Neural cell (in vitro differentiated cells): ENCODE data around the gene PPFIBP2. TPM values are rescaled to one million over a fixed set of nuclear protein-coding genes. Genes with fewer than 3 reads are reported as not detected.

Experiments
- H2AFZ ChIP-seq: fragments of 200-600, 300-800 bp; sonication (generic), shearing (Covaris generic); 2 replicates; pipeline ENCODE4 v1.6.0; 2014; ENCODE audit warnings: low read depth, mild to moderate bottlenecking, antibody characterized with exemption, low read length, moderate library complexity
- H3F3A ChIP-seq: fragments of 200-600 bp; shearing (Covaris generic); 2 replicates; pipeline ENCODE4 v1.6.1; 2016; ENCODE audit warnings: mild to moderate bottlenecking, moderate library complexity, mixed read lengths, antibody characterized with exemption, low read length; ENCODE audit not compliant: insufficient read depth, poor library complexity, severe bottlenecking
- H3K27ac ChIP-seq: fragments of 200-600, 300-800 bp; sonication (generic), shearing (Covaris generic); 2 replicates; pipeline ENCODE4 v1.5.1; 2014; ENCODE audit warnings: mild to moderate bottlenecking, low read length, moderate library complexity
- H3K27me3 ChIP-seq: fragments of 300-800, 200-600 bp; sonication (generic), shearing (Covaris generic); 2 replicates; pipeline ENCODE4 v1.6.0; 2014; ENCODE audit warnings: mild to moderate bottlenecking, low read depth, low read length, moderate library complexity; ENCODE audit not compliant: insufficient read depth
- H3K36me3 ChIP-seq: fragments of 300-800, 200-600 bp; sonication (generic), shearing (Covaris generic); 2 replicates; pipeline ENCODE4 v1.5.1; 2014; ENCODE audit warnings: mild to moderate bottlenecking, antibody characterized with exemption, low read length, moderate library complexity; ENCODE audit not compliant: insufficient read depth
- H3K4me2 ChIP-seq: fragments of 300-800, 200-600 bp; sonication (generic), shearing (Covaris generic); 2 replicates; pipeline ENCODE4 v1.6.0; 2014; ENCODE audit warnings: mild to moderate bottlenecking, low read length
- H3K4me3 ChIP-seq: fragments of 300-800, 200-600 bp; sonication (generic), shearing (Covaris generic); 2 replicates; pipeline ENCODE4 v1.5.1; 2014; ENCODE audit warnings: mild to moderate bottlenecking, low read length, moderate library complexity
- H3K79me2 ChIP-seq: fragments of 200-600 bp; shearing (Covaris generic); replicated peaks from 2 replicates; pipeline ENCODE4 v1.6.0; 2014; ENCODE audit warnings: mild to moderate bottlenecking, low read length, moderate library complexity; ENCODE audit not compliant: insufficient read depth
- H3K9ac ChIP-seq: fragments of 300-800, 200-600 bp; sonication (generic), shearing (Covaris generic); 2 replicates; pipeline ENCODE4 v1.6.1; 2016; ENCODE audit warnings: mild to moderate bottlenecking, low read length, mixed read lengths
- H3K9me2 ChIP-seq: fragments of 200-600 bp; shearing (Covaris generic); 2 replicates; pipeline ENCODE4 v1.6.1; 2016; ENCODE audit warnings: mild to moderate bottlenecking, low read length, mixed read lengths; ENCODE audit not compliant: insufficient read depth
- H3K9me3 ChIP-seq: fragments of 200-600, 300-800 bp; sonication (generic), shearing (Covaris generic); 2 replicates; pipeline ENCODE4 v1.6.1; 2016; ENCODE audit warnings: mild to moderate bottlenecking, mixed run types, low read length, moderate library complexity, mixed read lengths
- H4K20me1 ChIP-seq: fragments of 200-600 bp; shearing (Covaris generic); 2 replicates; pipeline ENCODE4 v1.6.1; 2016; ENCODE audit warnings: mild to moderate bottlenecking, mixed run types; ENCODE audit not compliant: insufficient read depth
- CTCF ChIP-seq: fragments of 450-650 bp; IDR thresholded peaks from 2 replicates; pipeline ENCODE4 v1.5.1; 2014; ENCODE audit warnings: antibody characterized with exemption, mild to moderate bottlenecking, moderate library complexity; ENCODE audit not compliant: poor library complexity, severe bottlenecking
- EP300 ChIP-seq: fragments of 450-650 bp; conservative IDR thresholded peaks from 2 replicates; pipeline ENCODE4 v1.6.1; 2014; ENCODE audit warnings: antibody characterized with exemption, mild to moderate bottlenecking, moderate library complexity; ENCODE audit not compliant: poor library complexity, severe bottlenecking
- EZH2 ChIP-seq: fragments of 200-600, 300-800 bp; shearing (Covaris generic), sonication (generic); IDR thresholded peaks from 2 replicates; pipeline ENCODE4 v1.6.1; 2014; ENCODE audit warnings: antibody characterized with exemption, low read length, borderline replicate concordance, mild to moderate bottlenecking; ENCODE audit not compliant: insufficient read depth, poor library complexity, severe bottlenecking
- MXI1 ChIP-seq: fragments of 450-650 bp; conservative IDR thresholded peaks from 2 replicates; pipeline ENCODE4 v1.6.1; 2014; ENCODE audit warnings: antibody characterized with exemption, mild to moderate bottlenecking; ENCODE audit not compliant: poor library complexity, severe bottlenecking
- POLR2AphosphoS5 ChIP-seq: IDR thresholded peaks from 2 replicates; pipeline ENCODE4 v1.6.1; 2012
- RAD21 ChIP-seq: fragments of 450-650 bp; conservative IDR thresholded peaks from 2 replicates; pipeline ENCODE4 v1.6.1; 2014; ENCODE audit warnings: antibody characterized with exemption, mild to moderate bottlenecking, moderate library complexity
- REST ChIP-seq: IDR thresholded peaks from 2 replicates; pipeline ENCODE4 v1.6.1; 2012; ENCODE audit warnings: borderline replicate concordance
- SMC3 ChIP-seq: fragments of 450-650 bp; conservative IDR thresholded peaks from 2 replicates; pipeline ENCODE4 v1.6.1; 2014; ENCODE audit warnings: antibody characterized with exemption, mild to moderate bottlenecking, moderate library complexity; ENCODE audit not compliant: poor library complexity
- TAF1 ChIP-seq: IDR thresholded peaks from 2 replicates; pipeline ENCODE4 v1.6.1; 2012; ENCODE audit warnings: low read depth
- polyA plus RNA-seq: library from polyadenylated mRNA; depleted of rRNA; stranded (reverse); fragments of >200 nt; gene quantifications from 2 replicates; pipeline ENCODE4 v1.2.3, GENCODE V29; 2014

The PPFIBP2 gene
- polyA plus RNA-seq, 1 donor from 2014 or later, result not detected

- H3K9me2 ChIP-seq, result no peaks in the 10 kb centered on the region
- H2AFZ ChIP-seq, result no peak overlapping the region
- H3K79me2 ChIP-seq, result no peaks in the 10 kb centered on the region
- H4K20me1 ChIP-seq, result no peaks in the 10 kb centered on the region
- H3K4me2 ChIP-seq, result no peak overlapping the region
- no peak overlapping the region for H3K4me3 ChIP-seq
- no peak overlapping the region for H3K27ac ChIP-seq
- no peaks in the 10 kb centered on the region for H3K36me3 ChIP-seq
- H3K27me3 ChIP-seq, result no peaks in the 10 kb centered on the region
- H3F3A ChIP-seq, result no peaks in the 10 kb centered on the region
- H3K9ac ChIP-seq, result no peak overlapping the region
- no peak for TF ChIP-seq REST
- no peak for TF ChIP-seq RAD21
- no peak for TF ChIP-seq SMC3
- no peak for TF ChIP-seq MXI1
- no peak for TF ChIP-seq POLR2AphosphoS5
- no peak for TF ChIP-seq TAF1
- TF ChIP-seq CTCF, result no peak
- no peak for TF ChIP-seq EZH2
- no peak for TF ChIP-seq EP300
- no peaks in the 10 kb centered on the region for H3K9me3 ChIP-seq
Measured at GRCh38 chr11:7549681-7550080, 35.9 kb downstream of the PPFIBP2 start.

- H3K9ac ChIP-seq, result no peak overlapping the region
- H4K20me1 ChIP-seq, result no peaks in the 10 kb centered on the region
- no peaks in the 10 kb centered on the region for H3K27me3 ChIP-seq
- no peak overlapping the region for H3K4me2 ChIP-seq
- no peak overlapping the region for H3K27ac ChIP-seq
- TF ChIP-seq CTCF, result no peak
- no peak for TF ChIP-seq EP300
- H3K9me3 ChIP-seq, result no peaks in the 10 kb centered on the region
- H3K4me3 ChIP-seq, result no peak overlapping the region
- H3F3A ChIP-seq, result no peaks in the 10 kb centered on the region
- no peaks in the 10 kb centered on the region for H3K79me2 ChIP-seq
- no peak overlapping the region for H2AFZ ChIP-seq
- no peaks in the 10 kb centered on the region for H3K36me3 ChIP-seq
- no peaks in the 10 kb centered on the region for H3K9me2 ChIP-seq
Measured at GRCh38 chr11:7551571-7551970, 37.8 kb downstream of the PPFIBP2 start.
